ENCODE measurements around the gene KNOP1. TPM values are rescaled to one million over a fixed set of nuclear protein-coding genes. Genes with fewer than 3 reads are reported as not detected.
A peak's percentile ranks its signal among the peaks of the same experiment; 100 is the strongest.

The KNOP1 gene
- total and polyA plus RNA-seq, 2 donors from 2014 or later: 10.2 to 17.9 TPM

GRCh38 chr16:19722981-19723380 lies 5.0 kb upstream of the KNOP1 start:
- FAIRE-seq (no peak), DNase-seq (no peak)
- no peak for TF ChIP-seq CTCF (IDR thresholded peaks at IDR 0.05; ENCODE audit: borderline replicate concordance, extremely low read depth, insufficient read depth)
- Histone ChIP-seq H3K4me3 (ENCODE audit: low read length in 3 of 3) (no peak overlapping the region), H3K27me3 (ENCODE audit: control insufficient read depth, insufficient read depth, low read length) (no peaks in the 10 kb centered on the region), H3K9me3 (ENCODE audit: control insufficient read depth in 2 of 3, insufficient read depth in 1 of 3, low read length in 3 of 3) (no peaks in the 10 kb centered on the region), H3K36me3 (ENCODE audit: control insufficient read depth in 2 of 3, insufficient read depth in 3 of 3, low read length in 3 of 3) (no peaks in the 10 kb centered on the region), H3K4me1 (ENCODE audit: control insufficient read depth in 2 of 3, insufficient read depth in 2 of 3, low read depth in 1 of 3, low read length in 3 of 3) (peaks cover 0 to 4% (median 0%) of the 10 kb centered on the region in 3 donors), H3K27ac (ENCODE audit: low read depth in 2 of 2, low read length in 2 of 2) (no peak overlapping the region), H3K9ac (ENCODE audit: low read length in 3 of 3) (no peak overlapping the region)
- intact Hi-C loops (cut with DNase I): no loop called here

- no peaks in the 10 kb centered on the region for H3K36me3 ChIP-seq (ENCODE audit: control insufficient read depth in 2 of 3, insufficient read depth in 3 of 3, low read length in 3 of 3)
- FAIRE-seq (no peak), DNase-seq (no peak)
- no peak overlapping the region for H3K27ac ChIP-seq (ENCODE audit: low read depth in 2 of 2, low read length in 2 of 2)
- H3K27me3 ChIP-seq (ENCODE audit: control insufficient read depth, insufficient read depth, low read length): no peaks in the 10 kb centered on the region
- no peak overlapping the region for H3K4me3 ChIP-seq (ENCODE audit: low read length in 3 of 3)
- H3K4me1 ChIP-seq (ENCODE audit: control insufficient read depth in 2 of 3, insufficient read depth in 2 of 3, low read depth in 1 of 3, low read length in 3 of 3): peaks cover 0 to 4% (median 0%) of the 10 kb centered on the region in 3 donors
- intact Hi-C loops (cut with DNase I): no loop called here
- no peak for TF ChIP-seq CTCF (IDR thresholded peaks at IDR 0.05; ENCODE audit: borderline replicate concordance, extremely low read depth, insufficient read depth)
- no peak overlapping the region for H3K9ac ChIP-seq (ENCODE audit: low read length in 3 of 3)
- H3K9me3 ChIP-seq (ENCODE audit: control insufficient read depth in 2 of 3, insufficient read depth in 1 of 3, low read length in 3 of 3): no peaks in the 10 kb centered on the region
Observed at GRCh38 chr16:19722269-19722952, 4.4 kb upstream of the KNOP1 start.

- Histone ChIP-seq H3K4me1 (ENCODE audit: control insufficient read depth in 2 of 3, insufficient read depth in 2 of 3, low read depth in 1 of 3, low read length in 3 of 3) (peaks cover 0 to 11% (median 0%) of the 10 kb centered on the region in 3 donors), H3K9me3 (ENCODE audit: control insufficient read depth in 2 of 3, insufficient read depth in 1 of 3, low read length in 3 of 3) (no peaks in the 10 kb centered on the region), H3K27ac (ENCODE audit: low read depth in 2 of 2, low read length in 2 of 2) (peak overlapping the region; percentile 20 to 86), H3K4me3 (ENCODE audit: low read length in 3 of 3) (peak overlapping the region; percentile 92 to 95 (median 93)), H3K27me3 (ENCODE audit: control insufficient read depth, insufficient read depth, low read length) (no peaks in the 10 kb centered on the region), H3K9ac (ENCODE audit: low read length in 3 of 3) (peak overlapping the region; percentile 13 to 80 (median 65)), H3K36me3 (ENCODE audit: control insufficient read depth in 2 of 3, insufficient read depth in 3 of 3, low read length in 3 of 3) (peaks cover 0 to 2% (median 0%) of the 10 kb centered on the region in 3 donors)
- intact Hi-C loops (cut with DNase I): no loop called here
- FAIRE-seq (no peak), DNase-seq (peak in 3 of 5 donors; percentile 54 to 80 (median 65))
- no peak for TF ChIP-seq CTCF (IDR thresholded peaks at IDR 0.05; ENCODE audit: borderline replicate concordance, extremely low read depth, insufficient read depth)
Observed at GRCh38 chr16:19718624-19718965, 568 bp upstream of the KNOP1 start.
